ENCODE measurements around the gene SLC25A34.

The SLC25A34 gene

DNA sequence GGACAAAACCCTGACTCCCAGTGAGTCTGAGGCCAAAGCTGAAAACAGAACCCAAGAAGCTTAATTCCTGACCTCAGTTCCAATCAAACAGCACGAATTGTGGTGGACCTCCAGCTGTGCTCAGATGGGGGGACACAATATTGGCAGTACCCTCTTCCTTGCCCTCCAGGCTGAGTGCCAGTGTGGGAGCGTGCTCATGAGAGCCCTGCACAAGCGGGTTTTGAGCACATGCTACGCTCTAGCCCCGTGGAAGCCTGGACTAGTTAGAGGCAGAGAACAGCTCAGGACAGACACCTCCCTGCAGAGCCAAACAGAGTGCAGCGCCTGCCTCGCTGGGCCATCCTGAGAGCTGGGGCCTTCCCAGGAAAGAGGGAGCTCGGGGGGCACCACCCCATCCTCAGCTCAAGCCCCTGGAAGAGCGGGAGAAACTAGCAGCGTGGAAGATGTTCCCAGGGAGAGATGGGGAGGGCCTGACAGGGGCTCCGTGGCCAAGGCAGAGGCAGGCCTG, 2.8 kb upstream of the SLC25A34 start:
- no peak for DNase-seq (ENCODE audit: low spot score)

DNA sequence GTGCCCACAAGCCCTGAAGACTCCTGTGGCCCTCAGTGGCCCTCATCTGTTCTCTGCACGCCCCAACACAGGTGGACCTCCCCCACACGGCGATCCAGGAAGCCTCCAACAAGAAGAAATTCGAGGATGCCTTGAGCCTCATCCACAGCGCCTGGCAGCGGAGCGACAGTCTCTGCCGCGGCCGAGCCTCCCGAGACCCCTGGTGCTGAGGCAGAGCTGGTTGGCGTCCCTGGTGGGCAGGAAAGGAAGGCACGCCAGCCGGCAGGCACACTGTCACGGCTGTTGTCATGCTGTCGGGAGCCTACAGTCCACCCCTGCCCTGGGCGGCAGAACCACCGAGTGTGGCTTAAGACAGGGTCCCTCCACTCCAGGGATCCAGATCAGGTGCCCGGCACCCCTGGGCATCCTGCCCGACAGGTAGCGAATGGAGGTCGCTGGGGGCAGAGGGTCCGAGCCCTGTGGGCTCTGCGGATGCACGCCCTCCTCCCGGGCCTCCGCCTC, 2.3 kb upstream of the SLC25A34 start:
- no peak for DNase-seq (ENCODE audit: low spot score)

DNA sequence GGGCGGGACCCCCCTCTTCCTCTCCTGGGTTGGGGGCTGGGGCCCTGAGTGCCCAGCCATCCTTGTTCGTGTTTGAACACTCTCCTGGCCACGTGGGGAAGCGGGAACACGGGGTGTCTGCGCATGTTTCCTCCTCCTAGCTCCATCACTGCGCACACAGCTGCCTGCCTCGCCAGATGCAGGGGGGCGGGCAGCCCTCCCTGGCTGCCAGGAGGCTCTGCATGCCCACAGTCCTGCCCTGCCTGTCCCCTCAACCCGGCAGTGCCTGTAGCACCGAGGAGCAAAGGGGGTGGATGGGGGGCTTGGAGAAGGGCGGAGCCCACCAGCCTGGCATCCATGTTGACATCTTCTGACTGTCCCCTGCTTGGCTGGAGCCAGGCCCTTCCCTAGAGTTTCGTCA, 1.8 kb upstream of the SLC25A34 start:
- no peak for DNase-seq (ENCODE audit: low spot score)

DNA sequence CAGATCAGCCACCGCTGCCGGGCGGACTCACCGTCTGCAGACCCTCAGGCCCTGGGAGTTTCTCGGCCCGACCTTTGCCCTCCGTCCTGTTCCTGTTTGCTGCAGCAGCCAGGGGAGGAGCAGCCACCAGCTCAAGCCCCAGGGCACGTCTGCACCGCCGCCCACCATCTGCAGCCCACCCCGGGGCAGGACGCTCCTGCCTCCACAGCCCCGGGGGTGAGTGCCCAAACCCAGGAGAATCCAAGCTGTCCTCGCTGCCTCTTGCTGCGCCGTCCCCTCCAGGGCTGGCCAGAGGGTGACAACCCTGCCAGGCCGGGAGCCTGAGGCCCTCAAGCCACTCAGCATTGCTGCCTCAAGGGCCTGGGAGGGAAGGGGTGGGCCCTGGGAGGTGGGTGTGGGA, 1.2 kb upstream of the SLC25A34 start:
- no peak for DNase-seq (ENCODE audit: low spot score)

DNA sequence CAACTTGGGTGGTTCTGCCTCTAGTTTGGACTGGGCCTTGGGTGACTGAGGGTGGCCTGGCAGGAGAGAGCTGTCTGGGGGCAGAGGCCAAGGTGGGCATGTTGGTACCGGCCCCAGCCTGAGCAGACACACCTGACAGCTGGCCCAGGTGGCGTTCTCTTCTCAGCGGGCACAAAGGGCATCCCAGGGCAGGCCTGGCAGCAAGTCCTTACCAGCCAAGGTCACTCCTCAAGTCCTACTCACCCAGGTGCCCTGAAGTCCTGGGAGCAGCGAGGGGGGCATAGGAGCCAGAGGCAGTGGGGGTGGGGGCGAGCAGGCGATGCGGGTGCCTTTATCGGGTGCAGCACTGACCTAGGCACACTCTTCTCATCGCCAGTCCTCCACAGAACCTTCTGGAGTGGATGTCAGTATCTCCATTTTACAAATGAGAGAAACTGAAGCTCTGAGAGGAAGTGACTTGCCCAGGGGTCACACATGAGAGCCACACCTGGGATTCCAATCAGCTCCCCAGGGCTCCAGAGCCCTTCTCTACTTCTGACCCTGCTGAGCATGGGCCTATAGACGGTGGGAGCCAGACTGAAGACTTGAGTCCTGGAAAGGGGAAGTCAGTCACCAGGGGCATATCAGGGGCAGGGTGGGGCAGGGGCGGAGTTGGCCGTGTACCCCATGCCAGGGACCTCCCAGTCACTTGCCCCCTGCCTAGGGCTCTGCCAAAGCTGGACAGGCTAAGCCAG, 587 bp upstream of the SLC25A34 start:
- no peak for DNase-seq (ENCODE audit: low spot score)

DNA sequence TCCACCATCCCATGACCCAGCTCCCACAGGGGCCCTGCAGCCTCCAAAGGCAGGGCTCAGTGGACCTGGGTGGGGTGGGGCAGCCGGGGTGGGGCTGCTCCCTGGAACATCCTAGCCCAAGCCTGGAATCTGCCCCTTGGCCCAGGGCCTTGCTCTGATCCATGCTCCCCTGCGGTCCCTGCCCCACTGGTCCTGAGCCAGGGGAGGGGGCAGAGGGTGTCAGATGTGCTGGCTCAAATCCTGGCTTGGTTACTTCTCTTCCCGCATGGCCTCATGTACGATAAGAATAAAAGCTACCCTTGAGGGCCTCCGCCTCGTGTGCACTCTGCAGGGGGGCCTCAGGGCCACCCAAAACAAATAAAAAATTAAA, 819 bp downstream of the SLC25A34 start:
- no peak for DNase-seq (ENCODE audit: low spot score)

DNA sequence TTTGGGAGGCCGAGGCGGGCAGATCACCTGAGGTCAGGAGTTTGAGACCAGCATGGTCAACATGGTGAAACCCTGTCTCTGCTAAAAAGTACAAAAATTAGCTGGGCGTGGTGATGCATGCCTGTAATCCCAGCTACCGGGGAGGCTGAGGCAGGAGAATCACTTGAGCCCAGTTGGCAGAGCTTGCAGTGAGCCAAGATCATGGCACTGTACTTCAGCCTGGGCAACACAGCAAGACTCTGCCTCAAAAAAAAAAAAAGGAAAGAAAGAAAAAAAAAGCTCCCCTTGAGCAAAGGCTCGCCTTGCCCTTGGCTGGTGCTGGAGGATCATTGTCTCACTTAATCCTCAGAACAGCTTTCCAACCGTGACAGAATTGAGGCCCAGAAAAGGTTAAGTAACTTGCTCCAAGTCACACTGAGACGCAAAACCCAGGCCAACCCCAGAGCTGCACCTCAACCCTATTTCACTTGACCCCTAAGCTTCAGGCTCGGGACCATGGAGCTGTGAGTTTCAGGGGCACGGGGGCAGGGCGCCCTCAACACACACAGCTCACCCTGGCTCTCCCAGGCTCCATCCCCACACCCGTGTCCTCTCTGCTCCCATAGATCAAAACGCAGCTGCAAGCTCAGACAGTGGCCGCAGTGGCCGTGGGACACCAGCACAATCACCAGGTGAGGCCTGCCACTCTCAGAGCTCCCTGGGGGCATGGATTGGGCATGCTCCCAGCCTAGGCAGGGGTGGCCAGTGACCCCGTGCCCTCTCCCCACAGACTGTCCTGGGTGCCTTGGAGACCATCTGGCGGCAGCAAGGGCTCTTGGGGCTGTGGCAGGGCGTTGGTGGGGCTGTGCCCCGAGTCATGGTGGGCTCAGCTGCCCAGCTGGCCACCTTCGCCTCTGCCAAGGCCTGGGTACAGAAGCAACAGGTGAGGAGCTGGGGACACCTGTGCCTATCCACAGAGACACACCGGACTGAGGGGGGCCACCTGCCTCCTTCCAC, 1.6 kb downstream of the SLC25A34 start:
- DNase-seq (ENCODE audit: low spot score), result no peak

DNA sequence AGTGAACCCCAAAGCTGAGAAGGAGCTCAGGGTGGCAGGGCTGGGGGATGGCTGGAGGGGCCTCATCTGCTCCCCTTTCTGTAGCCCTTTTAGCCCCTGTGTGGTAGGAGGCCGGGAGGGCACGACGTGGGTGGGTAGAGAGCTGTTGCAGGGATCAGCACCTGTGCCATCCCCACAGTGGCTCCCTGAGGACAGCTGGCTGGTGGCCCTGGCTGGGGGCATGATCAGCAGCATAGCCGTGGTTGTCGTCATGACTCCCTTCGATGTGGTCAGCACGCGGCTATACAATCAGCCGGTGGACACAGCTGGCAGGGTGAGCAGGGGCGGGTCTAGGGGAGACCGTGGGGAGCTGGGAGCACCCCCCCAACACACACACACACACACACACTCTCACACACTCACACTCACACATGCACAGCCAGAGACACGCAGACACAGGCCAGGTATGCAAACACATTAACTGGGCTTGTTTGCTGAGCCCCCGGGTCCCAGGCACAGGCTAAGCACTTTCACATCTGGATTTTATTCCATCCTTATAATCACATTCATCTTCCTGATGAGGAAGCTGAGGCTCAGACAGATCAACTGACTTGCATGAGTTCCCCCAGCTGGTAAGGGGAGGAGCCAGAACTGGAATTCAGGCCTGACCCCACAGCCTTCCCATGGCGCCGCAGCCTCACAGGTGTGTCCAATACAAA, 2.5 kb downstream of the SLC25A34 start:
- DNase-seq (ENCODE audit: low spot score), result no peak

DNA sequence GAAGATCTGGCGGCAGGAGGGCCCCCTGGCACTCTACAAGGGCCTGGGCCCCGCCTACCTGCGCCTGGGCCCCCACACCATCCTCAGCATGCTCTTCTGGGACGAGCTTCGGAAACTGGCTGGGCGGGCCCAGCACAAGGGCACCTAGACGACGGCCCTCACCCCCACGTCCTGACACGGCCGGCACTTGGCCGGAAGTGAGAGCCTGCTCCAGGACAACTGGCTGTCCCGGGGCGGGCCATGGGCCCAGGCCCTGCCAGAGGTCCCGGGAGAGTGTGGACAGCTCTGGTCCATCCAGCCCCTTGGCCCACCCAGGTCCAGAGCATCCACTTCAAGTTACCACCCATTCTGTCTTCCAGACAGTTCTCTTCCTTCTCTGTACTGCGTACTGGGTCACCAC, 3.2 kb downstream of the SLC25A34 start:
- no peak for DNase-seq (ENCODE audit: low spot score)

DNA sequence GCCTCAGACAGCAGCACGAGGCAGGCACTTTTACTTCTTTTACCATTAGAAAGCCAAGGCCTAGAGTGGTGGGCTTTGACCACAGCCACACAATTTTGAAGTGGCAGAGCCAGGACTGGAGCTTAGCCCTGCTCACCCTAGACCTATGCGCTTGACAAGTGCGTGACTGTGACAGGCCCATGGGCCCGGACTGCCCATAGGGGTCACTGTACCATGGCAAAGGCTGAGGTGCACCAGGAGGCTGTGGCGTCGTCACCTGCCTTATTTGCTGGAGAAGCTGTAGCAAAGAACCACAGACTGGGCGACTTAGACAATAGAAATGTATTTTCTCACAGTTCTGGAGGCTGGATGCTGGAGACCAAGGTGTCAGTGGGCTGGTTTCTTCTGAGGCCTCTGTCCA, 3.7 kb downstream of the SLC25A34 start:
- no peak for DNase-seq (ENCODE audit: low spot score)

DNA sequence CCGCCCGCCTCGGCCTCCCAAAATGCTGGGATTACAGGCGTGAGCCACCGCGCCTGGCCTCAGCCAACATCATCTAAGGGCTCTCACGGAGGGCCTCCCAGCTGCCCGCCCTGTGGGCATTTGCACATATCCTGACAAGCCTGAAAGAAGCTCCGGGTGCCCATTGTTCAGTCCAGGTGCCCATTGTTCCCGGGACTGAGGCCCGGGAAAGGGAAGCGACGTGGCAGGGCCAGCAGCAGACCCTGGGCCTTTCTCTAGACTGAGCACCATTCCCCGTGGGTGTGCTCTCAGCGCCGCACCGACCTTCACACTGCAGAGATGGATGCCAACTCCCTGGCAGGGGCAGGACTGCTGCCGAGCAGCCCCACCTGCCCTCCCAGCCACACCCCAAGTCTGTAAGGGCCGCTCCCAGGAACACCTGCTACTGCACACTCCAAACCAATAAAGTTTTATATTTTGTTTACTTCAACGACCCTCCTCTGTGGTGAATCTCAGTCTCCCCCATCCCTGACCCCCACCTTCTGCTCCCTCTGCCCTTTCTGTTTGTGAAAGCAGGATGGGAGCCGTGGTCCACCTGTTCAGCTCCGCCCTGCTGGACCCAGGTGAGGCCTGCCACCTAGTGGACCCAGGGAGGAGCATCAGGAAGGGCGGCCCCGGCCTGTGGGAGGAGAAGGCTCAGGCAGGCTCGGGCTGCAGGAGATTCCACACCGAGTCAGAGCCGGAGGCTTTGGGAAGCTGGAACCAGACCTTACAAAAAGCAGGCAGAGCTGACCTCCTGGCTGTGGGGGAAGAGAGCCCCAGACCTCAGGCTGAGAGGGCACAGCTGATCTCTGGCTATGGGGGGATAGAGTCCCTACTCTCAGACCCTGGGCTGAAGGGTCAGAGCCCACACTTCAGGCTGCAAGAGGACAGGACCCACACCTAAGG, 5.1 kb downstream of the SLC25A34 start:
- DNase-seq (ENCODE audit: low spot score), result peak; percentile 81

DNA sequence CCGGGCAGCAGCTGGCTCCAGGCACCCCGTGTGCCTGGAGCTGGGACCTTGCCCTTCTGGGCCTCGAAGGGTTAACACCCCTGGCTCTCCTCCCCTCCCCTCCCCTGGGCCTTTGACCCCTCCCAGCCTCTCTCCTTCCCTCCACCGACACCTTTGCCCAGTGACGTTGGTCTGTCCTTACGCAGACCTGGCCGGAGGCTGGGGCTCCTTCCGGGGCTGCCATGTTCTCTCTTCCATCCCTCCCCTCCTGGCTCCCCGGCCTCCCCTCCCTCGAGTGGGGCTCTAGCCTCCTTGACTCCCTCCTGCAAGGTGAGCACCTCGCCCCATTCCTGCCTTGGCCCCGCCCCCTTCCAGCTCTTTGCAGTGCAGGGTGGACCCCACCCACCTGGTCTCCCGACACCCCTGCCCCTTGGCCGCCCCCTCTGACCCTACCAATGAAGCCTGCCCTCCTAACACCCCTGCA, 6.3 kb downstream of the SLC25A34 start, which contains the start of gene TMEM82:
Gene TMEM82, plus strand, starts transcription at position 161 of the 463 bp plus-strand sequence. Its CDS starts 61 bp downstream, at position 222.
- no peak for DNase-seq (ENCODE audit: low spot score)

DNA sequence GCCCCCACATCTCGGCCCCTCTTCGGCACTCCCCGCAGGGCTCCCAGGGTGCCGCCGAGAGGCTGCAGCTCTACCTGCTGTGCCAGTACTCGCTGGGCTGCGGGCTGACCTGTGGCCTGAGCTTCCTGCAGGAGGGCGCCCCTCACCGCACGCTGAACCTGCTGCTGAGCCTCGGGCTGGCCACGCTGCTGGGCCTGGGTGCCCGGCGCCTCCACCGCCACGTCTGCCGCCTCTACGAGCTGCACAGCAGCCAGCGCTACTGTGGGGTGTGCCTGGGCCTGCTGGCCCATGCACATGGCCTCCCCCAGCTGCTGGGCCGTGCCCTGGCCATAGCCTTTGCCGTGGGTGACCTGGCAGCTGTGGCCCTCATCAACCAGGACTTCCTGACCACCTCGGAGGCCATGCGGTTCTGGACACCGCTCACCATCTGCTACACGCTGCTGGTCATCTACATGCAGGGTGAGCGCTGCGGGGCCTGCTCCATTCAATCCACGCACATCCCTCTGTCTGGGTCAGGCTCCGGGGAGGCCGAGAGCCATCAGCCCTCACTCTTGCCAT, 8.1 kb downstream of the SLC25A34 start:
- DNase-seq (ENCODE audit: low spot score), result no peak

DNA sequence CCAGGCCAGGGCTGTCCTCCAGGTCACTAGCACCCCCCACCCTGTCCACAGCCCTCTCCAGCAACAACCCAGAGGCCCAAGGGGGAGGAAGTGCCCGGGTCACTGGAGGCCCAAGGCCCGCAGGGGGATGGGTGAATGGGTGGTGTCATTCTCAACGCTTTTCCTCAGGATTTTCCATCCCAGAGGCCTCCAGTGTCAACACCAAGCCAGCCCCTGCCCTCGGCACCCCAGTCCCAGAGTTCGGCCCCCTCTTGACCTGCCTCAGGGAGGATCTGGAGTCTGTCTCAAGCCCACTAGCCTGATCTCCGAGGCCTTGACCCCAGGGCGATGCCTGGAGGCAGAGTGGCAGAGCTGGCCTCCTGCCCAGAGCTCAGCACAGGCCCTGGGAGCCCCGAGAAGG, 11.3 kb downstream of the SLC25A34 start:
- DNase-seq (ENCODE audit: low spot score), result no peak

DNA sequence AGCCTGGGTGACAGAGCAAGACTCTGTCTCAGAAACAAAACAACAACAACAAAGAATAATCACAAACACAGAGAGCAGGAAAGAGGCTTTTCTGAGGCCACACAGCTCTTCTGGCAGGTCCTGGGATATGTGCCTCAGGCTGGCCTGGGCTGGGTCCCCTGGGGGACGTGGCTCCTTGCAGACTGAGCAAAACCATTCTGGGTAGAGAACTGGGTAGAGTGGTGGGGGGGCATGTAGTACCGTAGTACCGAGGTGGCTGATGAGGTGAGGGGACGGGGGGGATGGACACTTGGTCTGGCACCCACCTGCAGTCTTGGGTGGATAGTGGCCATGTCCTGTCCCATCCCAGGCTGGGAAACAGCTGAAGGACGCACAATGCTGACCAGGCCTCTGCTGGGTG, 12.2 kb downstream of the SLC25A34 start:
- DNase-seq (ENCODE audit: low spot score), result no peak

DNA sequence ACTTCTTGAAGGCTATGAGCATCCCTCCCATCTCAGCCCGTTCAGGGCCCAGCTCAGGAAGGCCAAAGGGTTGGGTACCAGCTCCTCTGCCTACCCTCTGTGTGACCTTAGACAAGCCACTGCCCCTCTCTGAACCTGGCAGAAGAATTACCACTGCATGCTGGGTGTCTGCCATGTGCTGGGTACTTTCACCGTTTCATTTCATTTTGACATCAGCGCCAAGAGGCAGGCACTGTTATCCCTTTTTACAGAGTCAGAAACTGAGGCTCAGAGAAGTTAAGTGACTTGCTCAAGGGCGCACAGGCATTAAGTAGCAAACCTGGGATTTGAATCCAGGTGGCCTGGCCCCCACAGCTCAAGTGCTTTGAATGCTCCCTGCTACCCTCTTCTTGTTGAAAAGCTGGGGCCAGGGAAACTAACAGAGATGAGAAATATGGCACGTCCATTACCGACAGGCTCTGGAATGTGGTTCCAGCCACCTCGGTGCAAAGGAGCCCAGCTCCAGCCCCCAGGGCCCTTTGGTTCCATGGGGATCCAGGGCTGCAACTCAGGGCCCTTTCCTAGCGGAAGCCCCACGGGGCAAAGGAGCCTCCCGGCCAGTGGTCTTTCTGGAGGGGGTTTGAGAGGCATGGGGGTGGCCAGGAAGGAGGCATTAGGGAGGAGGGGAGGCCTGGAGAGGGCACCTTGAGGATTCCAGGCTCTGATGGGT, 12.8 kb downstream of the SLC25A34 start:
- no peak for DNase-seq (ENCODE audit: low spot score)

DNA sequence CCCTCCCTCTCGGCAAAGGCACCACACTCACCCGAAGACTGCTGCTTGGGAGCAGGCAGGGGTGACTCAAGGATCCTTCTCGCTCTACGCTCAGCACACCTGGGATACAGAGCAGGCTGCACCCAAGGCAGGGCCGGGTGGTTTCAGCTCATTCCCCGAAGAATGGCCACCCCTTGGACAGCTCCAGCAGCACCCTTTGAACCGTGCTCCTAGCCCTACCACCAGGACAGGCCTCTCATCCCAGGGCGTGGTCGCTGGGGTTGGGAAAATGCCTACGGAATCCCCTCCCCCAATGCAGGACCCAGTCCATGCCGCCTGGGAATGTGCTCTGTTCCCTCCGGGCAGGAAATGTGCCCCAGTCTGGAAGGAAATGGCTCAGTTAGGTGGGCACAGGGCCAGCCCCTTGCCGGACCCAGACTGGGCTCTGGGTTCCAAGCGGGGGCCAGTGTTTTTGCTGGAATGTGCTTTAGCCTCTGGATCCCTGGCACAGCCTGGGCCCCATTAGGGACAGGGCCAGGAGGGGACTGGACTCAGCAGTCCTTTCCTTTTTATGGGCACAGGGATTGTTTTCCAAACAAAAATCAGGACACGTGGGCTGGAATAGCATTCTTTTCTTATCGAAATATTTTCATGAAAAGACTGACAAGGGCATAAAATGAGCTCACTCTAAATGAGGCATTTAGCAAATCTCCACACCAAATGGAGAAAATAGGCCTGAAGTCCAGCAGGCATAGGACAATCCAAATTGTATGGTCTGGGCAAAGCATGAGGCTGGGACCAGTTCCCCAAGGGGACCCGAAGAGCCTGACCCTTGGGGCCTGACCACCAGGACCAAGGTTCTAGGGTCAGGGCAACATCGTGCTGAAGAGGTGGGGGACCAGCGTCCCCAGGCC, 13.6 kb downstream of the SLC25A34 start:
- DNase-seq (ENCODE audit: low spot score), result peak; percentile 39

DNA sequence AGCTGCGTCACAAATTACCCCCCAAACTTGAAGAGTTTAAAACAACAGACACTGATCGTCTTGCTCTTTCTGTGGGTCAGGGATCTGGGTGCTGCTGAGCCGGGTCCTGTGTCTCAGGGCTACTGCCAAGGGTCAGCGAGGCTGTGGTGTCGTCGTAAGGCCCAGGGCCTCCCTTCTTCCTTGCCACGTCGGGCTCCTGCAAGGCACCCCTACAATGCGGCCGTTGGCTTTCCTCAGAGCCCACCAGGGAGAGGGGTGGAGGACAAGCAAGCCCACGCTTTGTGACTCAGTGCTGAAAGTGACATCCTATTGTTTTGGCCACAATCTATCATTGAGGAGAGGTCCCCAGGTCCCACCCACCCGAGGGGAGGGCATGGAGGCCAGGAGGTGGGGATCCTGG, 14.9 kb downstream of the SLC25A34 start:
- no peak for DNase-seq (ENCODE audit: low spot score)

DNA sequence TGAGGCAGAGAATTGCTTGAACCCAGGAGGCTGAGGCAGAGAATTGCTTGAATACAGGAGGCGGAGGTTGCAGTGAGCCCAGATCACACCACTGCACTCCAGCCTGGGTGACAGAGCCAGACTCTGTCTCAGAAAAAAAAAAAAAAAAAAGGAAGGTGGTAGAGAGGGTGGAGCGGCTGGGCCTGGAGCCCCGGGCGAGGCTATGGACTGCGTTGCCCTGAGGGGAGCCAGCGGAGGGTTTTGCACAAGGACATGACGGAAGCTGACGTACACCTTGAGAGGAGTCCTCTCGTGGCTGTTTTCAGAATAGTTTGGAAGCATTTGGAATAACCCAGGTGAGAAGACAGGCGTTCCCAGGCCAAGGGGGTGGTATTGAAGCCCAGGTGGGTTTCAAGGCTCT, 15.7 kb downstream of the SLC25A34 start:
- no peak for DNase-seq (ENCODE audit: low spot score)
